B cell (primary cell): ENCODE measurements around the gene ARHGEF3.

Source experiments
- CTCF ChIP-seq: fragments of 200-600 bp; IDR thresholded peaks from one replicate; pipeline ENCODE4 v1.8.0; 2022; ENCODE audit warnings: antibody characterized with exemption, mild to moderate bottlenecking
- EZH2 ChIP-seq: IDR thresholded peaks from 2 replicates; pipeline ENCODE4 v1.6.1; 2012; ENCODE audit warnings: borderline replicate concordance, low read depth, mild to moderate bottlenecking, moderate library complexity, low read length; ENCODE audit not compliant: insufficient read depth, poor library complexity, severe bottlenecking

- TF ChIP-seq CTCF (no peak), EZH2 (no peak)
Observed at GRCh38 chr3:56744016-56744415, 57.7 kb downstream of the ARHGEF3 start.
